A673 (cell line): Measurements from ENCODE around the gene LRRC23.

Experiments
- EZH2 ChIP-seq: fragments of 200-600 bp; sonication (generic); IDR thresholded peaks from 2 replicates; pipeline ENCODE4 v1.6.1; 2017; ENCODE audit warnings: borderline replicate concordance, low read depth, mild to moderate bottlenecking, mixed read lengths, antibody characterized with exemption, low read length; ENCODE audit not compliant: poor library complexity, severe bottlenecking
- TF ChIP-seq, protein P1 (sequence below): fragments of 300-800, 200-600 bp; sonication (generic); conservative IDR thresholded peaks from 2 replicates; pipeline ENCODE4 v1.5.1; 2017; ENCODE audit warnings: low read depth, mild to moderate bottlenecking, antibody characterized with exemption, low read length, moderate library complexity, mixed read lengths

DNA sequence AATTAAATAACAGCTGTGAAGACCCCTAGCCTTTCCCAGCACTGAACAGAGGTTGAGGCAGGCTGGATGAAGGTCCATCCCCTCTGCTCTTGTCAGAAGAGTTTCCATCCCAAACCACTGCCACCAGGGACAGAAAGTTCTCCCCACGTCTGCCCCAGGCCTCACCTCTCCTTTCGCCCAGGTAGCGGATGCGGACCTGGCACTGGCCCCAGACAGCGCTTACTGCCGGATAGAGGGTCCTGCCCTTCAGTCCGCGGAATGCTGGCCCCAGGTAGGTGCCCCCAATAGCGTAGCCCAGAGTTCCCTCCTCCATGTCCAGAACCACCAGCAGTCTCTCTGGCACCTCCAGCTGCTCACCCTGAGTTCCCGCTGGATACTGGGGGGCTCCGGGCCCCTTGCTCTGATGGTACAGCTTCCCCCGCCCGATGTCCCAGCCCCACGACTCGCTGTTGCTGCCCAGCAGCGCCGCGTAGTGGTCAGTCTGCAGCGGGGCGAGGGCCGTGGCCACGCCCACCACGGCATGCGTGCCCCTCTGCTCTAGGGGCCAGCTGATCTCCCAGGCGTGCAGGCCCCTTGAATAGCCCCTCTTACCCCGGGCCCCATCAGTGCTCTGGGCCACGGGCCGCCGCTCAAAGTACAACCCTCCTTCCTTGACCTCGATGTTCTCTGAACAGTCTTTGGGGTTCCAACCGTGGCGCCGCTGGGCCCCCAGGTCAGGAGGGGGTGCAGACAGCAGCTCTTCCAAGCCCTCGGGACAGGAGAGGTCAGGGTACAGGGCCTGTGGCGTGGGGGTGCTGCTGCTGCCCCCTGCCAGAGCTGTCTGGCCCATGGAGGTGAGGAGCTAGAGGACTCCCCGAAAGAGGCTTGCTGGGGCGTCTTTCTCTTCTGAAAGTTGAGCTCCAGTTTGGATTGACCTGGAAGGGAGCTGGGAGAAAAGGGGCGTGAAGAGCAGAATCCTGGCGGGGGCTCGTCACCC, 32.3 kb upstream of the LRRC23 start:
- TF ChIP-seq, protein P1, sequence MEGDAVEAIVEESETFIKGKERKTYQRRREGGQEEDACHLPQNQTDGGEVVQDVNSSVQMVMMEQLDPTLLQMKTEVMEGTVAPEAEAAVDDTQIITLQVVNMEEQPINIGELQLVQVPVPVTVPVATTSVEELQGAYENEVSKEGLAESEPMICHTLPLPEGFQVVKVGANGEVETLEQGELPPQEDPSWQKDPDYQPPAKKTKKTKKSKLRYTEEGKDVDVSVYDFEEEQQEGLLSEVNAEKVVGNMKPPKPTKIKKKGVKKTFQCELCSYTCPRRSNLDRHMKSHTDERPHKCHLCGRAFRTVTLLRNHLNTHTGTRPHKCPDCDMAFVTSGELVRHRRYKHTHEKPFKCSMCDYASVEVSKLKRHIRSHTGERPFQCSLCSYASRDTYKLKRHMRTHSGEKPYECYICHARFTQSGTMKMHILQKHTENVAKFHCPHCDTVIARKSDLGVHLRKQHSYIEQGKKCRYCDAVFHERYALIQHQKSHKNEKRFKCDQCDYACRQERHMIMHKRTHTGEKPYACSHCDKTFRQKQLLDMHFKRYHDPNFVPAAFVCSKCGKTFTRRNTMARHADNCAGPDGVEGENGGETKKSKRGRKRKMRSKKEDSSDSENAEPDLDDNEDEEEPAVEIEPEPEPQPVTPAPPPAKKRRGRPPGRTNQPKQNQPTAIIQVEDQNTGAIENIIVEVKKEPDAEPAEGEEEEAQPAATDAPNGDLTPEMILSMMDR, result peak; percentile 97
- TF ChIP-seq EZH2, result no peak
